GM12878 (cell line): Measurements from ENCODE around the gene APOBEC3B. TPM values are rescaled to one million over a fixed set of nuclear protein-coding genes. Genes with fewer than 3 reads are reported as not detected.

Source experiments
- ATAC-seq: fragments of 200-7000 bp; cut with Tn5 transposase; 3 replicates; pipeline ENCODE4 v1.9.1; 2020; ENCODE audit warnings: mild to moderate bottlenecking, moderate library complexity
- BruUV-seq: library from RNA; stranded (reverse); fragments of 400-500 nt; replicated peaks from 2 replicates; lab custom pipeline; 2021; lab: Mats Ljungman, UMichigan
- CTCF ChIA-PET: fragments of 300-600 bp; sonication (Branson Sonifier 250); formaldehyde crosslinking; extraction: SDS; loops from one replicate; lab custom pipeline; 2021; ENCODE audit warnings: inconsistent platforms; lab: Yijun Ruan, JAX
- POLR2A ChIA-PET: fragments of 350-600 bp; formaldehyde crosslinking; extraction: SDS; loops from one replicate; lab custom pipeline; 2021; ENCODE audit warnings: inconsistent platforms; lab: Charles Lee
- RAD21 ChIA-PET: fragments of 300-600 bp; sonication (Branson Sonifier 250); formaldehyde crosslinking; loops from one replicate; lab custom pipeline; 2023; ENCODE audit warnings: antibody characterized with exemption; ENCODE audit not compliant: unreplicated experiment; lab: Charles Lee
- SMC1A ChIA-PET: fragments of 300-600 bp; sonication (Branson Sonifier 250); formaldehyde crosslinking; loops from one replicate; lab custom pipeline; 2023; ENCODE audit not compliant: unreplicated experiment, uncharacterized antibody; lab: Charles Lee
- DNase-seq: peaks from one replicate; pipeline ENCODE4 v3.0.0-alpha.2; 2011; ENCODE audit warnings: low read depth, low spot score
- FAIRE-seq: peaks from 3 replicates; lab custom pipeline; 2011; peaks lifted over from hg19 to GRCh38; lab: Jason Lieb, UNC
- H2AFZ ChIP-seq: 2 replicates; pipeline ENCODE4 v1.6.0; 2011; ENCODE audit warnings: low read depth, low read length, control low read depth; ENCODE audit not compliant: control insufficient read depth
- H3K27ac ChIP-seq: 2 replicates; pipeline ENCODE4 v1.5.1; 2011; ENCODE audit warnings: control low read depth; ENCODE audit not compliant: control insufficient read depth, insufficient read depth
- H3K27me3 ChIP-seq, 2 experiments: replicated peaks in 1 of 2; 2 replicates each; pipeline versions ENCODE4 v1.6.0 to v1.6.1; 2011; ENCODE audit warnings: low read length in 1 of 2; ENCODE audit not compliant: control insufficient read depth in 2 of 2, insufficient read depth in 2 of 2
- H3K36me3 ChIP-seq, 2 experiments: 2 replicates each; pipeline ENCODE4 v1.5.1; 2011; ENCODE audit warnings: low read length in 1 of 2; ENCODE audit not compliant: control insufficient read depth in 2 of 2, insufficient read depth in 2 of 2
- H3K4me1 ChIP-seq: 2 replicates; pipeline ENCODE4 v1.6.1; 2011; ENCODE audit warnings: mild to moderate bottlenecking, low read length, moderate library complexity, mixed read lengths; ENCODE audit not compliant: control insufficient read depth, insufficient read depth
- H3K4me2 ChIP-seq: 2 replicates; pipeline ENCODE4 v1.6.0; 2011; ENCODE audit warnings: control low read depth; ENCODE audit not compliant: control insufficient read depth, insufficient read depth
- H3K4me3 ChIP-seq: fragments of 200-600 bp; sonication (generic); 2 replicates; pipeline ENCODE4 v1.5.1; 2016
- H3K79me2 ChIP-seq: 2 replicates; pipeline ENCODE4 v1.6.0; 2011; ENCODE audit warnings: low read length; ENCODE audit not compliant: control insufficient read depth, insufficient read depth
- H3K9ac ChIP-seq: 2 replicates; pipeline ENCODE4 v1.8.0; 2011; ENCODE audit warnings: low read length, control low read depth, mixed read lengths; ENCODE audit not compliant: control insufficient read depth, insufficient read depth
- H3K9me3 ChIP-seq: replicated peaks from 3 replicates; pipeline ENCODE4 v1.5.1; 2011; ENCODE audit warnings: mild to moderate bottlenecking, low read length; ENCODE audit not compliant: control insufficient read depth, insufficient read depth
- H4K20me1 ChIP-seq: 2 replicates; pipeline ENCODE4 v1.6.0; 2011; ENCODE audit not compliant: control insufficient read depth, insufficient read depth
- BCL11A ChIP-seq: IDR thresholded peaks from 2 replicates; pipeline ENCODE4 v1.6.1; 2011; ENCODE audit warnings: low read depth, low read length
- CBFB ChIP-seq: IDR thresholded peaks from 2 replicates; pipeline ENCODE4 v1.6.1; 2016; ENCODE audit warnings: antibody characterized with exemption, low read depth
- RUNX3 ChIP-seq: IDR thresholded peaks from 2 replicates; pipeline ENCODE4 v1.6.1; 2012; ENCODE audit warnings: low read length, inconsistent platforms
- YY1 ChIP-seq: IDR thresholded peaks from 2 replicates; pipeline ENCODE4 v1.6.1; 2011; ENCODE audit warnings: low read depth, mild to moderate bottlenecking, low read length
- WGBS: methylation state at CpG from one replicate; pipeline ENCODE4 v1.1.6; 2016; ENCODE audit warnings: low lambda C conversion rate; ENCODE audit not compliant: insufficient replicate concordance, insufficient coverage; ENCODE audit errors: missing lambda C conversion rate; 5-methylcytosine and 5-hydroxymethylcytosine counted together
- in situ Hi-C: fragments of 300-500 bp; cut with MboI; formaldehyde crosslinking; loops from 9 replicates; pipeline ENCODE4 v1.14.3; 2018; ENCODE audit warnings: mixed read lengths
- intact Hi-C: fragments of 100-400 bp; cut with micrococcal nuclease; formaldehyde crosslinking; loops from one replicate; pipeline ENCODE4 v1.14.2; 2022; ENCODE audit not compliant: unreplicated experiment
- polyA plus RNA-seq, 11 experiments: library from polyadenylated mRNA; depleted of rRNA in 4 of 11; unstranded in 6 of 11; stranded (reverse) in 5 of 11; fragments of >200 nt; fragmentation: Nextera tagmentation in 4 of 11; fragmentation: Illumina TruSeq in 1 of 11; extraction: Ambion mirVana in 4 of 11; extraction: Trizol in 1 of 11; gene quantifications; 1 replicate in 1 of 11; 2 replicates in 10 of 11; pipeline versions ENCODE4 v1.2.1 to v1.2.3, GENCODE V29; 2011 to 2016; ENCODE audit warnings: inconsistent platforms in 2 of 11, missing spikeins in 2 of 11, low read depth in 1 of 11
- total RNA-seq, 4 experiments: library from RNA; depleted of rRNA in 3 of 4; stranded (reverse); fragments of >200 nt in 3 of 4; fragmentation: Illumina TruSeq in 1 of 4; extraction: Trizol in 1 of 4; gene quantifications; 2 replicates each; pipeline versions ENCODE4 v1.2.1 to v1.2.3, GENCODE V29; 2013 to 2021
- TF ChIP-seq, protein P1 (sequence below): fragments of 450-650 bp; conservative IDR thresholded peaks from 2 replicates; pipeline ENCODE4 v1.6.1; 2017; ENCODE audit warnings: mild to moderate bottlenecking, moderate library complexity
- TF ChIP-seq, protein P2 (sequence below): IDR thresholded peaks from 2 replicates; pipeline ENCODE4 v1.6.1; 2011; ENCODE audit warnings: borderline replicate concordance, low read depth, mild to moderate bottlenecking, moderate library complexity, low read length; ENCODE audit not compliant: insufficient read depth, poor library complexity, severe bottlenecking

APOBEC3B gene
- total and polyA plus RNA-seq, 10 of the 15 experiments (the other 5 are each of a cell fraction or from before 2014, with no cell fraction given), result 2.4 to 75.1 (median 30.9) TPM

DNA sequence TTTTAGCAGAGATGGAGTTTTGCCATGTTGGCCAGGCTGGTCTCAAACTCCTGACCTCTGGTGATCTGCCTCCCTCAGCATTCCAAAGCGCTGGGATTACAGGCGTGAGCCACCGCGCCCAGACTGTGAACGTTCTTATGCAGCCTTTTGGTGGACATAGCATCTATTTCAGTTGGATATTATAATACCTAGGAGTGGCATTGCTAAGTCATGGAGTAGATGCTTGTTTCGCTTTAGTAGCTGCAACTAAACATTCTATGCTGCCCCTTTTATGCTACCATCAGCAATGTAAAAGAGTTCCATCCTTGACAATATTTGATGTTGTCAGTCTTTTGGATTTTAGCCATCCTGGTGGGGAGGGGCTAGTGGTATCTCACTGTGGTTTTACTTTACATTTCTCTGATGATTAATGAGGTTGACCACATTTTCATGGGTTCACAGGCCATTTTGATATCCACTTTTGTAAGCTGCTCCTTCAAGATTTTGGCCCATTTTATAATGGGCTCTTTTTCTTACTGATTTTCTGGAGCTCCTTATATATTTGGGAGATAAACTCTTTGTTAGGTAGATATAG, 41.2 kb upstream of the APOBEC3B start:
- in situ Hi-C loops (no loop called here), intact Hi-C loops (loop anchor here (1.0 to 5.0 kb wide), 2 partner anchors 41 to 67 kb away; partner anchors contain the start of gene APOBEC3B)
- ChIA-PET POLR2A (interaction anchor here (0.6 to 1.2 kb wide), 7 partner anchors 11 to 234 kb away, joined by 3 to 14 read pairs (median 4); partner anchors contain the start of gene CBX6), SMC1A (interaction anchor here (0.9 to 1.7 kb wide), 13 partner anchors 10 to 208 kb away, joined by 3 to 9 read pairs (median 4); no protein-coding TSS in a partner anchor), RAD21 (interaction anchor here (1.0 to 3.7 kb wide), 8 partner anchors 11 to 177 kb away, joined by 3 to 23 read pairs (median 5); partner anchors contain the start of genes APOBEC3B, APOBEC3D and CBX6), CTCF (interaction anchor here (0.5 to 3.5 kb wide), 13 partner anchors 10 to 393 kb away, joined by 3 to 24 read pairs (median 4); partner anchors contain the start of gene APOBEC3B)
- no peaks in the 10 kb centered on the region for H3K9me3 ChIP-seq
- peak overlapping the region; percentile 64 for H3K27ac ChIP-seq
- ATAC-seq, result peak; percentile 59
- H3K79me2 ChIP-seq, result no peaks in the 10 kb centered on the region
- 97% methylated on average over 6 of the region's 6 CpGs for WGBS
- no TSS peak for BruUV-seq
- no peak overlapping the region for H2AFZ ChIP-seq
- no peak for FAIRE-seq
- H3K4me2 ChIP-seq, result peak overlapping the region; percentile 83; the same call in 1 of the 2 replicates
- H3K9ac ChIP-seq, result no peak overlapping the region
- no peak overlapping the region for H3K4me3 ChIP-seq
- H3K4me1 ChIP-seq, result peaks cover 33% of the 10 kb centered on the region
- no peaks in the 10 kb centered on the region for H4K20me1 ChIP-seq
- TF ChIP-seq BCL11A, result 0 out of 2 replicates have a peak, but pooled peaks have one; percentile 20
- TF ChIP-seq, protein P1, sequence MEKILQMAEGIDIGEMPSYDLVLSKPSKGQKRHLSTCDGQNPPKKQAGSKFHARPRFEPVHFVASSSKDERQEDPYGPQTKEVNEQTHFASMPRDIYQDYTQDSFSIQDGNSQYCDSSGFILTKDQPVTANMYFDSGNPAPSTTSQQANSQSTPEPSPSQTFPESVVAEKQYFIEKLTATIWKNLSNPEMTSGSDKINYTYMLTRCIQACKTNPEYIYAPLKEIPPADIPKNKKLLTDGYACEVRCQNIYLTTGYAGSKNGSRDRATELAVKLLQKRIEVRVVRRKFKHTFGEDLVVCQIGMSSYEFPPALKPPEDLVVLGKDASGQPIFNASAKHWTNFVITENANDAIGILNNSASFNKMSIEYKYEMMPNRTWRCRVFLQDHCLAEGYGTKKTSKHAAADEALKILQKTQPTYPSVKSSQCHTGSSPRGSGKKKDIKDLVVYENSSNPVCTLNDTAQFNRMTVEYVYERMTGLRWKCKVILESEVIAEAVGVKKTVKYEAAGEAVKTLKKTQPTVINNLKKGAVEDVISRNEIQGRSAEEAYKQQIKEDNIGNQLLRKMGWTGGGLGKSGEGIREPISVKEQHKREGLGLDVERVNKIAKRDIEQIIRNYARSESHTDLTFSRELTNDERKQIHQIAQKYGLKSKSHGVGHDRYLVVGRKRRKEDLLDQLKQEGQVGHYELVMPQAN, result no peak
- TF ChIP-seq YY1, result 0 out of 2 replicates have a peak, but pooled peaks have one; percentile 6
- TF ChIP-seq RUNX3, result peak; percentile 93
- TF ChIP-seq, protein P2, sequence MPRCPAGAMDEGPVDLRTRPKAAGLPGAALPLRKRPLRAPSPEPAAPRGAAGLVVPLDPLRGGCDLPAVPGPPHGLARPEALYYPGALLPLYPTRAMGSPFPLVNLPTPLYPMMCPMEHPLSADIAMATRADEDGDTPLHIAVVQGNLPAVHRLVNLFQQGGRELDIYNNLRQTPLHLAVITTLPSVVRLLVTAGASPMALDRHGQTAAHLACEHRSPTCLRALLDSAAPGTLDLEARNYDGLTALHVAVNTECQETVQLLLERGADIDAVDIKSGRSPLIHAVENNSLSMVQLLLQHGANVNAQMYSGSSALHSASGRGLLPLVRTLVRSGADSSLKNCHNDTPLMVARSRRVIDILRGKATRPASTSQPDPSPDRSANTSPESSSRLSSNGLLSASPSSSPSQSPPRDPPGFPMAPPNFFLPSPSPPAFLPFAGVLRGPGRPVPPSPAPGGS, result no peak
- peak; percentile 27; the same call in 1 of the 2 replicates for TF ChIP-seq CBFB
- H3K27me3 ChIP-seq, result no peaks in the 10 kb centered on the region
- DNase-seq, result no peak
- no peaks in the 10 kb centered on the region for H3K36me3 ChIP-seq
